SK-N-SH (cell line): ENCODE results near the gene MAPRE2. TPM values are rescaled to one million over a fixed set of nuclear protein-coding genes. Genes with fewer than 3 reads are reported as not detected.

Source experiments
- CTCF ChIA-PET: fragments of 300-600, 350-600 bp; formaldehyde crosslinking; extraction: SDS; loops from one replicate; lab custom pipeline; 2021; lab: Yijun Ruan, JAX
- POLR2A ChIA-PET: fragments of 350-600 bp; sonication (Branson Sonifier 250); formaldehyde crosslinking; extraction: SDS; loops from one replicate; lab custom pipeline; 2020; ENCODE audit warnings: antibody characterized with exemption, inconsistent platforms; lab: Yijun Ruan, JAX
- DNase-seq: peaks from one replicate; pipeline ENCODE4 v3.0.0; 2012
- H2AFZ ChIP-seq: fragments of 200-600 bp; sonication (generic); 2 replicates; pipeline ENCODE4 v1.8.1; 2016; ENCODE audit warnings: antibody characterized with exemption, mild to moderate bottlenecking, low read depth
- H3F3A ChIP-seq: fragments of 200-600 bp; sonication (generic); replicated peaks from 2 replicates; pipeline ENCODE3; 2016; ENCODE audit warnings: antibody characterized with exemption, mild to moderate bottlenecking; ENCODE audit not compliant: insufficient read depth
- H3K27ac ChIP-seq, 2 experiments: fragments of 200-500 bp in 1 of 2; fragments of 200-600 bp in 1 of 2; sonication (Bioruptor generic) in 1 of 2; sonication (generic), shearing (Covaris generic) in 1 of 2; 2 replicates each; pipeline versions ENCODE4 v1.5.1 to v1.6.1; 2014 to 2016; ENCODE audit warnings: low read depth in 2 of 2, inconsistent platforms in 1 of 2, low read length in 1 of 2, mild to moderate bottlenecking in 1 of 2, mixed read lengths in 1 of 2
- H3K27me3 ChIP-seq: fragments of 200-600 bp; sonication (generic), shearing (Covaris generic); 2 replicates; pipeline ENCODE4 v1.6.1; 2016; ENCODE audit warnings: mixed run types; ENCODE audit not compliant: insufficient read depth
- H3K36me3 ChIP-seq, 2 experiments: fragments of 200-500 bp in 1 of 2; fragments of 200-600 bp in 1 of 2; sonication (Bioruptor generic) in 1 of 2; sonication (generic) in 1 of 2; replicated peaks in 1 of 2; 2 replicates each; pipeline versions ENCODE3 to v1.5.1; 2014 to 2016; ENCODE audit warnings: low read length in 1 of 2, mild to moderate bottlenecking in 1 of 2; ENCODE audit not compliant: insufficient read depth in 2 of 2, control insufficient read depth in 1 of 2
- H3K4me1 ChIP-seq, 2 experiments: fragments of 200-500 bp in 1 of 2; fragments of 200-600 bp in 1 of 2; sonication (Bioruptor generic) in 1 of 2; sonication (generic), shearing (Covaris generic) in 1 of 2; 2 replicates each; pipeline versions ENCODE4 v1.5.1 to v1.6.1; 2014 to 2016; ENCODE audit warnings: low read depth in 1 of 2, low read length in 1 of 2, mixed run types in 1 of 2; ENCODE audit not compliant: insufficient read depth in 2 of 2, control insufficient read depth in 1 of 2
- H3K4me2 ChIP-seq: fragments of 200-600 bp; sonication (generic), shearing (Covaris generic); 2 replicates; pipeline ENCODE4 v1.6.1; 2017; ENCODE audit warnings: mixed run types
- H3K4me3 ChIP-seq, 2 experiments: fragments of 200-500 bp in 1 of 2; fragments of 200-600 bp in 1 of 2; sonication (Bioruptor generic) in 1 of 2; sonication (generic), shearing (Covaris generic) in 1 of 2; 2 replicates each; pipeline versions ENCODE4 v1.5.1 to v1.8.1; 2014 to 2016; ENCODE audit warnings: low read depth in 2 of 2, inconsistent platforms in 1 of 2, low read length in 1 of 2, mild to moderate bottlenecking in 1 of 2, mixed read lengths in 1 of 2, moderate library complexity in 1 of 2
- H3K79me2 ChIP-seq: fragments of 200-600 bp; sonication (generic); 2 replicates; pipeline ENCODE4 v1.8.1; 2017; ENCODE audit warnings: mild to moderate bottlenecking; ENCODE audit not compliant: insufficient read depth
- H3K9ac ChIP-seq: fragments of 200-600 bp; sonication (generic); 2 replicates; pipeline ENCODE4 v1.6.1; 2017; ENCODE audit warnings: mixed run types
- H3K9me2 ChIP-seq: fragments of 200-600 bp; sonication (generic); 2 replicates; pipeline ENCODE4 v1.6.1; 2017; ENCODE audit warnings: mixed run types
- H3K9me3 ChIP-seq: fragments of 200-600 bp; sonication (generic); 2 replicates; pipeline ENCODE4 v1.6.1; 2017; ENCODE audit warnings: mixed run types, mild to moderate bottlenecking, moderate library complexity
- H4K20me1 ChIP-seq: fragments of 200-600 bp; sonication (generic); 2 replicates; pipeline ENCODE4 v1.6.1; 2017; ENCODE audit warnings: mild to moderate bottlenecking, mixed run types; ENCODE audit not compliant: insufficient read depth
- ELF1 ChIP-seq: IDR thresholded peaks from 2 replicates; pipeline ENCODE4 v1.4.0; 2012
- EP300 ChIP-seq, 2 experiments: IDR thresholded peaks; 2 replicates each; pipeline versions ENCODE4 v1.4.0 to v1.6.1; 2012; ENCODE audit warnings: borderline replicate concordance in 1 of 2, low read depth in 1 of 2, low read length in 1 of 2
- EZH2phosphoT487 ChIP-seq: fragments of 200-600 bp; sonication (generic); IDR thresholded peaks from 2 replicates; pipeline ENCODE4 v1.6.1; 2017; ENCODE audit warnings: low read depth, mixed run types, mild to moderate bottlenecking, antibody characterized with exemption, moderate library complexity, borderline replicate concordance
- FOSL2 ChIP-seq: IDR thresholded peaks from 2 replicates; pipeline ENCODE4 v1.4.0; 2012; ENCODE audit warnings: low read depth, mild to moderate bottlenecking, moderate library complexity, borderline replicate concordance
- GABPA ChIP-seq: IDR thresholded peaks from 2 replicates; pipeline ENCODE4 v1.4.0; 2012; ENCODE audit warnings: low read depth, mild to moderate bottlenecking
- IRF3 ChIP-seq: fragments of 150-350 bp; IDR thresholded peaks from 2 replicates; pipeline ENCODE4 v1.6.1; 2016; ENCODE audit warnings: mild to moderate bottlenecking, low read depth, low read length
- JUND ChIP-seq: IDR thresholded peaks from 2 replicates; pipeline ENCODE4 v1.4.0; 2012
- MAX ChIP-seq: IDR thresholded peaks from 2 replicates; pipeline ENCODE4 v1.4.0; 2012; ENCODE audit warnings: low read depth
- RCOR1 ChIP-seq: fragments of 150-350 bp; IDR thresholded peaks from 2 replicates; pipeline ENCODE4 v1.6.1; 2017; ENCODE audit warnings: antibody characterized with exemption, low read length
- REST ChIP-seq: IDR thresholded peaks from 2 replicates; pipeline ENCODE4 v1.6.1; 2012; ENCODE audit warnings: mild to moderate bottlenecking, low read depth, low read length, moderate library complexity
- RFX5 ChIP-seq: IDR thresholded peaks from 2 replicates; pipeline ENCODE4 v1.6.1; 2012; ENCODE audit warnings: mild to moderate bottlenecking, improper control_type of control experiment, low read length
- SIN3A ChIP-seq: IDR thresholded peaks from 2 replicates; pipeline ENCODE4 v1.6.1; 2012; ENCODE audit warnings: low read depth, mild to moderate bottlenecking, low read length, moderate library complexity, borderline replicate concordance
- SMC3 ChIP-seq: IDR thresholded peaks from 2 replicates; pipeline ENCODE4 v1.6.1; 2012; ENCODE audit warnings: low read depth, low read length, improper control_type of control experiment
- TEAD4 ChIP-seq: IDR thresholded peaks from 2 replicates; pipeline ENCODE4 v1.4.0; 2012; ENCODE audit warnings: mild to moderate bottlenecking, borderline replicate concordance; ENCODE audit not compliant: insufficient read depth
- USF1 ChIP-seq: IDR thresholded peaks from 2 replicates; pipeline ENCODE4 v1.4.0; 2012; ENCODE audit warnings: low read depth, borderline replicate concordance
- USF2 ChIP-seq: fragments of 150-350 bp; IDR thresholded peaks from 2 replicates; pipeline ENCODE4 v1.6.1; 2017; ENCODE audit warnings: antibody characterized with exemption, low read length, low read depth, borderline replicate concordance
- YY1 ChIP-seq: IDR thresholded peaks from 2 replicates; pipeline ENCODE4 v1.4.0; 2012; ENCODE audit warnings: low read depth, mild to moderate bottlenecking
- WGBS: methylation state at CpG from one replicate; pipeline ENCODE4 v1.1.6; 2017; ENCODE audit warnings: low lambda C conversion rate; 5-methylcytosine and 5-hydroxymethylcytosine counted together
- polyA plus RNA-seq, 3 experiments: library from polyadenylated mRNA; depleted of rRNA; stranded (reverse); fragments of >200 nt; gene quantifications; 2 replicates each; pipeline ENCODE4 v1.2.3, GENCODE V29; 2012

MAPRE2 gene
- polyA plus RNA-seq, 1 of the 3 experiments (the other 2 are of a cell fraction): 11.5 TPM

- TF ChIP-seq EP300 (IDR thresholded peaks at IDR 0.05; ENCODE audit: borderline replicate concordance in 1 of 2, low read depth in 1 of 2, low read length in 1 of 2) (no peak), MAX (no peak), RFX5 (no peak), RCOR1 (no peak), ELF1 (no peak), IRF3 (no peak)
Observed at GRCh38 chr18:34993289-34993688, 47.9 kb upstream of the MAPRE2 start (continued).

GRCh38 chr18:34995746-34996145, 45.5 kb upstream of the MAPRE2 start:
- no peaks in the 10 kb centered on the region for H3K27me3 ChIP-seq
- H3K9ac ChIP-seq: no peak overlapping the region
- H3K4me3 ChIP-seq: no peak overlapping the region
- H3K4me2 ChIP-seq: no peak overlapping the region
- no peaks in the 10 kb centered on the region for H3K79me2 ChIP-seq
- ChIA-PET CTCF (interaction anchor here (1.7 kb wide), 1 partner anchor 148 kb away, joined by 6 read pairs; no protein-coding TSS in a partner anchor), POLR2A (no interaction called here)
- no peak for TF ChIP-seq GABPA
- TF ChIP-seq TEAD4: no peak
- TF ChIP-seq USF1: no peak
- no peak for TF ChIP-seq USF2
- no peak for TF ChIP-seq YY1
- TF ChIP-seq SMC3: no peak
- no peak for TF ChIP-seq IRF3
- no peak for TF ChIP-seq FOSL2
- TF ChIP-seq REST: no peak
- TF ChIP-seq EZH2phosphoT487: no peak
- TF ChIP-seq JUND: no peak
- TF ChIP-seq EP300 (IDR thresholded peaks at IDR 0.05; ENCODE audit: borderline replicate concordance in 1 of 2, low read depth in 1 of 2, low read length in 1 of 2): no peak
- TF ChIP-seq MAX: no peak
- no peak for TF ChIP-seq SIN3A
- TF ChIP-seq, all 33 proteins: peak for 0
- no peaks in the 10 kb centered on the region for H3K9me2 ChIP-seq
- no peak for DNase-seq
- no peaks in the 10 kb centered on the region for H3K36me3 ChIP-seq
- no peaks in the 10 kb centered on the region for H3K9me3 ChIP-seq
- H3K4me1 ChIP-seq: peaks cover 0 to 2% of the 10 kb centered on the region in 2 experiments; a peak in 1 of 4 replicates
- no peak overlapping the region for H2AFZ ChIP-seq
- WGBS: 79% methylated on average over 5 of the region's 5 CpGs
- no peaks in the 10 kb centered on the region for H3F3A ChIP-seq
- H3K27ac ChIP-seq: no peak overlapping the region
- no peaks in the 10 kb centered on the region for H4K20me1 ChIP-seq
